Measurements from ENCODE around the gene ZC3H14.

The ZC3H14 gene

DNA sequence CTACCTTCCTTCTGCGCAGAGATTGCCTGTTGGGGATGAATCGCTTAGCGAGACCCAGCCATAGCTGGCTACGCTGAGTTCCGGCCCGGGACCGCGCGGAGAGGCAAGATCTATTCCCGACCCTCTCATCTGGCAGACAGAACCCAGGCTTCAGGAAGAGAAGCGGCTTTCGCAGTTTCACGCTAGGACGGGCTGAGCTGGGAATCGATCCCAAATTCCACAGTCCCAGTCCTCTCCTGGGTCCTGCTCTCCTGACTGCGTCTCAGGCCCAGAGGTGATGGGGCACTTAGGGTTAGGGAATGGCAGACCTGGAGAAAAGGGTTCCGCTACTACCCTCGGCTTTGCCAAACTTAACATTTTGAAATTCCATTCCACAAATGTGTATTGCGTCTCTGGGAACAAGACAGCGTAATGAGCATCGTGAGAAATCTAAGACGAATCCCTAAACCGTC lies 10.8 kb upstream of the ZC3H14 start:
- DNase-seq: no peak

GRCh38 chr14:88552876-88553275 lies 10.0 kb upstream of the ZC3H14 start:
- no peak for DNase-seq

DNA sequence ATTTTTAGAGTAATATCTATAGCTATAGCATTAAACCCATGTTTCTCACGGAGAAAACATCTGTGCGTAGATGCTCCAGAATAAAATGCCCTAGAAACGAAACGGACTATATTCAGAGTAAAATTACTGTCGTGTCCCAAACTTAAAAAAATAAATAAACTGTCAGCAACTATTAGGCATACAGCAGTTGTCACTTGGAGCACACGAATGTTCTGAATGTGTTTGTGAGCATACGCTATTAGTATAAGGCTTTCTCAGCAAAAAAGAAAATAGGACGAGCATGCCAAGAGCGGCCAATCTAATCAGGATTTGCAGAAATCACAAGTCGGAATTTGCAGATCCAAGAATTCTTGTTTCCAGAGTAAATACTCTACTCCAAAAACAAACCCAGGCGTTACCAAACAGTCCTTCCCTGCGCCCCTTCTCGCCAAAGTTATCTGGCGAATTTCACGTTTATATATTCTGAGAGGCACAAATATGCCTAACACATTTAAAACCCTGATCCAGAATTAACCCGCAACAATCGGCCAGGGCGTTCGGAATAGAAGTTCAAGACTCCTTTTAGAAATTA lies 8.9 kb upstream of the ZC3H14 start:
- no peak for DNase-seq

DNA sequence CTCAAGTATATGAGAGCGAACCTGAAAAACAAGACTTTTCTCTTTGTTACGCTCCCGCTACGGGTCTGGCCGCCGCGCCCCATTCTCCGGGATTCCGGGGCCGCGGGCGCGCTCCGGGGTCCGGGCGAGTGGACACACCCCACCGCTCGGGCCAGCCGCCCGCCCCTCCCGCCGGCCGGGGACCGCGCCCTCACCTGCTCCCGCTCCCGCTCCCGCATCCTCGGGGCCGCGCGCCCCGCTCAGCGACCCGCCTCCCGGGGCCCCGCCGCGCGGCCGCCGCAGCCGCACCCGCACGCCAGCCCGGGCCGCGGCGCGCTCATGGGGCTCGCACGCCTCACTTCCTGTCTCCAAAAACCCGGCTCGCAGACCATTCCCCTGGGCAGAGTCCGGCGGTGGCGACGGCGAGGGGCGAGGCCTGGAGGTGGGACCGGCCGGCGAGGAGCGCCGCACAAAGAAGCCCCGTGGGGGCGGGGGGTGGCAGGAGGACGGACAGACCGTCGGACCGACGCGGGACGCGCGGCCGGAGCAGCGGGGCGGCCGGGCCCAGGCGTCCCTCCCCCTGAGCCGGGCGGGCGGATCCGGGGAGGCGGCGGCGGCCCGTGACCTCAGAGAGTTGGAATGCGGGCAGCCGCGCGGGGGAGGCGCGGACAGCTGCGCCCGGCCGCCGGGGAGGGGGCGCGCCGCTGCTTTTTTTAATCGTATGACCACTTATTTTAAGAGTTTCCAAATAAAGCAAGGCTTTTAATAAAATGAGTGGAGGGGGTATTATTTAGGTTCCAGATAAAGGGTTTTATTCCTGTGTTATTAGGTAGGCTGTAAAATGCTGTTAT lies 8.2 kb upstream of the ZC3H14 start, which contains the start of gene PTPN21:
Gene PTPN21, minus strand, starts transcription at position 551 of the 830 bp plus-strand sequence. CDS start 4,590 bp downstream, outside the sequence.
- DNase-seq: no peak

DNA sequence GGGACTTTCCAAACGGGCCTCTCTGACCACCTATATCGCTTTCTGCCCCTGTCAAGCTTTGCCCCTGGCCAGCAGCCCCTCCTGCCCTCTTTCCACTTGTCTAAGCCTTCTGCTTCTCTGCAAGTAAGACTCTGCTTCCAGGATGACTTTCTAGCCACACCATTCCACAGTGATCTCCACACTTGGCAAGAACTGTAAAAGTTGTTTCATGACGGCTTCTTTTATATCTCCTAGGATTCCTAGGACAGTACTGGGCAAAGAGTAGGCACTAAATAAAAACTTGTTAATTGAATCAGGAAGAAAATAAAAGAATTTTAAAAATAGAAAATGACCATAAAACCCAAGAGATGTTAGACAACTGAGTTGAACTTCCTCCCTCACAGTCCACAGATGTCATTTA lies 6.3 kb upstream of the ZC3H14 start:
- no peak for DNase-seq

DNA sequence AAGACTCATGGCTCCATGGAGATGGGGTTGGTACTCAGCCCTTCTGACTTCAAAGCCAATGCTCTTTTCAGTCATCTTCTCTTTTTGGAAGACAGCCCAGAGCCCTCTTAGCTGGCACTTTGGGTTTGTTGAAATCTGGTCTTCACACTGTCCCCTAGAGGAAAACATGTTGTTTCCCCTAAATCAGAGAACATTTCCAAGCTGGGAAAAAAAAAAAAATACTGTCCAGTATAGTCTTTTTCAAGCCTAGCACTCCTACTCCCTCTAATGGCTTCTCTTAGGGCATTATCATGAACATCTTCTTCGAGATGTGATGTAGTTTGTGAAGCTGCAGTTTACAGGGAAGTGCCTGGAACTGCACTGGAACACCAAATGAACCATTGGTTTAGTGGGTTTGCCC lies 3.0 kb upstream of the ZC3H14 start:
- DNase-seq: no peak

GRCh38 chr14:88562532-88562830 lies 356 bp upstream of the ZC3H14 start:
- DNase-seq: no peak

DNA sequence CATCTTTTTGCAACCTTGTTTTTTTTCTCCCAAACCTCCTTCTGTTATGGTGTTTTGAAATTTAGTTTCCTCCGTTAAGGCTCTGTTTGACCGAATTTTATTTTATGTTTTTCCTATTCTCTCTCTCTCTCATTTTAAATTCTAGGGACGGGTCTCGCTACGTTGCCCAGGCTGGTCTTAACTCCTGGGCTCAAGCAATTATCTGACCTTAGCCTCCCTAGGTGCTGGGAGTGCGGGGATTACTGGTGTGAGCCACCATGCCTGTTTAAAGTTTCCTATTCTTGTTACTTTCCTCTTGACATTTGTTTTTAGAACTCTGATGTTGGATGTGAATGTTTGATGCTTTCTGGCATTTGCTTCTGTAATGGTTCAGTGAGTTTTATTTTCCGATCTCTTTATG lies 1.0 kb downstream of the ZC3H14 start:
- no peak for DNase-seq

DNA sequence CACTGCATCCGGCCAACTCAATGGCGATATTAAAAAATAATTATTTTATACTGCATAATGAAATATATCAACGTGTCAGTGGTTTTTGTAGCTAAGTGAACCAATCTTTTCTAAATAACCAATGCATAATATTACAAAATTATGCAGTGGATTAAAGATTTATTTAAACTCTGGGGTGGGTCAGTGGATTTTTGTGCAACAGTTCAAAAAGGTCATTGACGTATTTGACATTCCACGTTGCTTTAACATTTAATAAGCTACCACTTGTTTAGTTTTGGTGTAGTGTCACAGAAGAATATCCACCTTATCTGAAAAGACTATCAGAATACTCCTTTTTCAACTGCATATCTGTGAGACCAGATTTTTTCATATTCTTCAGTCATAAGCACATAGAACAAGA lies 2.6 kb downstream of the ZC3H14 start:
- no peak for DNase-seq

DNA sequence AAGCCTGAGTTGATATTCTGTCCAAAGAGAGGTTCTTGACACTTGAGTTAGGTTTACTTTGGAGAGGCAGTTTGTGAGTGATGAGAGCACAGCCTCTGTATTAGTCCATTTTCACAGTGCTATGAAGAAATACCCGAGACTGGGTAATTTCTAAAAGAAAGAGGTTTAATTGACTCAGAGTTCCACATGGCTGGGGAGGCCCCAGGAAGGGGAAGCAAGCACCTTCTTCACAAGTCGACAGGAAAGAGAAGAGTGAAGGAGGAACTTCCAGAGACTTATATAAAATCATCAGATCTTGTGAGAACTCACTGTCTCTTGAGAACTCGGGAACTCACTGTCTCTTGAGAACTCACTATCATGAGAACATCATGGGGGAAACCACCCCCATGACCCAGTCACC lies 5.4 kb downstream of the ZC3H14 start:
- DNase-seq: no peak

- no peak for DNase-seq
Observed at GRCh38 chr14:88572117-88572516, 9.3 kb downstream of the ZC3H14 start.

- no peak for DNase-seq
Observed at GRCh38 chr14:88576222-88576621, 13.4 kb downstream of the ZC3H14 start.

- no peak for DNase-seq
Observed at GRCh38 chr14:88584451-88584850, 21.6 kb downstream of the ZC3H14 start.

- no peak for DNase-seq
Observed at GRCh38 chr14:88588081-88588480, 25.2 kb downstream of the ZC3H14 start.

GRCh38 chr14:88590173-88590572 lies 27.3 kb downstream of the ZC3H14 start:
- DNase-seq: no peak

DNA sequence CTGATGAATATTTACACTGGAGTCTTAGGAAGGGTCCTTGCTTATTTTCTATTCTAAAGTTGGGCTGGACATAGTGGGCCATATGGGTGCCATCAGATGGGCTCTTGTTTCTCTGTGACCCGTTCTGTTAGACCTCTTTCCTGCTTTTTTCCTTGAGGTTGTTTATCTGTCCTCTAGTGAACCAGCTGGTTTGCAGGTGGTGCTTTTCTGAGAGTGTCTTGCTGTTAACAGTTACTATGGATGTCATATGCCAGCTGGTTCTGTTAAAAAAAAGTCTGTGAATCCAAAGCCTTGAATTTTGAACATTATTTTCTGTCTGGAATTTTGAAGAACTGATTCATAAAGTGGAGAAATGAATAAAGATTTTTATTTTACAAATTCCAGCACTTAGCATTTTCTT lies 29.2 kb downstream of the ZC3H14 start:
- DNase-seq: no peak

DNA sequence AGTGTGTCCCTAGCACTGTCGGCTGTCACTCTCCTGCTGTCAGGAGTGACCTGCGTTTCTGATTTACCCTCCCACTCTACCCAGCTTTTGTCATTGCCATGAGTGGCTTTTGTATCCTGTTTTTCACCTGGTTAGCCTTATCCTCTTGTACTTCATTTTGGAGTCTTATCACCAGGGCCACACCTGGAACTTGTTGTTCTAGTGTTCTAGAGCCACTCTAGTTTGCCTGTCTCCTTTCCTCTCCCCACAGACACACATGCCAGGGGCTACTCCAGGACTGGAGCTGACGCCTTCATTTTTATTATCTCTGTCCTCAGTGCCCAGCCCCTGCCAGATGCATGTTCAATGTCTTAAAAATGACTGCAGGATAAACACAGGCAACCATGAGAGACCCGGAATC lies 34.2 kb downstream of the ZC3H14 start:
- no peak for DNase-seq

DNA sequence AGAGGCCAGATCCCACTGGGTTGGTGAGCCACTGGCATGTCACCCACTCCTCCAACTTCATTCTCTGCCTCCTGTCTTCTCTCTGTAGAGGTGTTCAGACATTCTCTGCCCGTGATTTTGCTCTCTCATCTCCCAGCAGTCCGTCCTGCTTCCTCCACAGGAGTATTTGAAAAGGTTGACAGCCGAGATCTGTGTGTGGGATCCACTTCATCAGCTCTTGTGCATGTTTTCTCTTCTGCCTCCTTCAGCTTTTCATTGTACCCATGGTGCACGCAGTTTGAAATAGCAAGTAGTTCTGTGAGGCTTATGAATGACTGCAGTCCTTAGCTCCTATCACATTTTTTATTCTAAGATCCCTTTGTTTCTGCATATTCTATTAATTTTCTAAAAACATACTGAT lies 34.8 kb downstream of the ZC3H14 start:
- DNase-seq: no peak

- no peak for DNase-seq
Observed at GRCh38 chr14:88598097-88598675, 35.3 kb downstream of the ZC3H14 start.

GRCh38 chr14:88599326-88599725 lies 36.5 kb downstream of the ZC3H14 start:
- no peak for DNase-seq

DNA sequence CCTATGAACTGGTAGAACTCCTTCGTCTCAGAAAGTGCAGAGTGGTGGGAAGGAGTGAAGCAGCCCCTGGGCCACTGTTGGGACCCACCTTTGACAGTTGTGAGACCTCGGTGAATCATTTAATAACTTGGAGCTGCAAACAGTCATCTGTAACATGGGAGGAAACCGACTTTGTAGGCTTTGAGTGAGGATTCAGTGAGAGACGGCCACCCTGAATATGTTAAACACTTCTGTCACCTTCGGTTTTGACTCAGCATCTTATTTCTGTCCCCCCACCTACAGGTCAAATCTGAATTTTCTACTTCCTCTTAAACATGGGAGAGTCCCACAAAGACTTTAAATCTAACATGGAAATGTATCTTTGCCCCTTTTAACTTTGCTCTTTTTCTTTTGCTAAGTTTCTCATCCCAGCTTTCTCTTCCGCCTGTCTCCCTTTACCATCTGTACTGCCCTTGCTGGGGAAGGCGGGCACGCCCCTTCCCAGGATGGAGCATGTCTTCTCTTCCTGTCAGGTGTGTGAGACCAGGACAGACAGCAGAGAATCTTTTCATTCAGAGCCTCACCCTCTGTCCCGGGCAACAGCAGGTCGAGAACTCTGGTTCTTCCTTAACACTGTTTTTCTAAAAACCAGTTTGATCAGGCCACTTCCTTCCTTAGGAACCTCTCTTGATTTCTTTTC lies 37.1 kb downstream of the ZC3H14 start:
- no peak for DNase-seq

- no peak for DNase-seq
Observed at GRCh38 chr14:88604212-88604611, 41.4 kb downstream of the ZC3H14 start.

DNA sequence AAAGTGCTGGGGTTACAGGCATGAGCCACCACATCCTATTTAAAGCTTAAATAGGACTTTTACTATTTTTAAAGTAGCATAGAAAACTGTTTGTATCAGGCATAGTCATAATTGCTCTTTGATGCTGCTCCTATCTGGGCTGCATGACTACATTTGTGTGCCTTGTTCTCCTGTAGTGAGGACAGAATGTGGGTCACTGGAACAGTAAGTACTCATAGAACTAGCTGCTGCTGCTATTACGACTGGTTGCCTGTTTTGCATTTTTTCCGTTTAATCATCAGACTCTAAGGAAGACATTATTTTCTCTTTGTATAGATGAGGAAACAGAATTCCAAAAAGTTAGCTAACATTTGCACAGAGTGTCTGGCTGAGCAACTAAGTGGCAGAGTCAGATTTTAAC lies 42.8 kb downstream of the ZC3H14 start:
- no peak for DNase-seq

GRCh38 chr14:88607829-88608228 lies 45.0 kb downstream of the ZC3H14 start:
- no peak for DNase-seq

Data from activated CD4-positive, alpha-beta T cell treated with anti-CD3 and anti-CD28 coated beads, Interleukin-2, amount 50 U/mL, for 1 hour (primary cell).